ENCODE results near the gene MMP15. TPM values are rescaled to one million over a fixed set of nuclear protein-coding genes. Genes with fewer than 3 reads are reported as not detected.

Gene MMP15
- total RNA-seq, 1 donor from 2014 or later: 15.4 TPM

DNA sequence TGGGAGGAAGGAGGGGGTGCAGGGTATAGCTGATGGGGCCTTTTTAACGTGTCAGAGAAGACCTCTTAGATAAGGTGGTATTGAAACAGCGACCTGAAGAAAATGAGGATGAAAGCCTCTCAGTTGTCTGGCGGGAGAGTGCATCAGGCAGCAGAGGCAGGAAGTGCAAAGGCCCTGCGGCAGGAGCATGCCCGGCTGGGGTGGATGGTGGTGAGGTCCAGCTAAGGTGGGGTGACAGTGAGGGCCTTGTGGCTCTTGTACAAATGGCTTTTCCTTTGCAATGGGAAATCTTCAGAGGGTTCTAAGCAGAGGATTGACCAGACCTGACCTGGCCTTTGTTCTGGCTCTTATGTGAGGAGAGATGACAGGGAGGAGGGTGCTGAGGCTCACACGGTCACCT, 11.4 kb downstream of the MMP15 start:
- Histone ChIP-seq H3K4me1 (ENCODE audit: insufficient read depth, low read length) (no peaks in the 10 kb centered on the region), H3K27ac (ENCODE audit: low read depth, low read length) (no peak overlapping the region), H3K36me3 (ENCODE audit: insufficient read depth, low read length) (no peaks in the 10 kb centered on the region), H3K79me2 (ENCODE audit: insufficient read depth, low read length) (no peaks in the 10 kb centered on the region), H2AFZ (ENCODE audit: low read depth, low read length) (no peak overlapping the region), H3K9ac (ENCODE audit: low read length) (no peak overlapping the region), H4K20me1 (ENCODE audit: insufficient read depth, low read length) (no peaks in the 10 kb centered on the region), H3K9me3 (ENCODE audit: insufficient read depth, low read depth, low read length) (no peaks in the 10 kb centered on the region), H3K4me2 (ENCODE audit: low read length) (no peak overlapping the region), H3K27me3 (ENCODE audit: insufficient read depth, low read length) (no peaks in the 10 kb centered on the region), H3K4me3 (ENCODE audit: insufficient read depth, low read depth, low read length) (no peak overlapping the region)
- Mint-ChIP-seq H3K4me3 (ENCODE audit: unreplicated experiment) (no peak overlapping the region), H3K4me1 (ENCODE audit: low read depth, unreplicated experiment) (no peaks in the 10 kb centered on the region), H3K27ac (ENCODE audit: unreplicated experiment) (no peak overlapping the region), H3K36me3 (ENCODE audit: low read depth, unreplicated experiment) (peaks cover 7% of the 10 kb centered on the region), H3K27me3 (ENCODE audit: low read depth, unreplicated experiment) (peaks cover 2% of the 10 kb centered on the region), H3K9me3 (ENCODE audit: unreplicated experiment) (no peaks in the 10 kb centered on the region)
- no peak for TF ChIP-seq EZH2 (IDR thresholded peaks at IDR 0.05; ENCODE audit: insufficient read depth, low read length)
- TF ChIP-seq, protein P1, sequence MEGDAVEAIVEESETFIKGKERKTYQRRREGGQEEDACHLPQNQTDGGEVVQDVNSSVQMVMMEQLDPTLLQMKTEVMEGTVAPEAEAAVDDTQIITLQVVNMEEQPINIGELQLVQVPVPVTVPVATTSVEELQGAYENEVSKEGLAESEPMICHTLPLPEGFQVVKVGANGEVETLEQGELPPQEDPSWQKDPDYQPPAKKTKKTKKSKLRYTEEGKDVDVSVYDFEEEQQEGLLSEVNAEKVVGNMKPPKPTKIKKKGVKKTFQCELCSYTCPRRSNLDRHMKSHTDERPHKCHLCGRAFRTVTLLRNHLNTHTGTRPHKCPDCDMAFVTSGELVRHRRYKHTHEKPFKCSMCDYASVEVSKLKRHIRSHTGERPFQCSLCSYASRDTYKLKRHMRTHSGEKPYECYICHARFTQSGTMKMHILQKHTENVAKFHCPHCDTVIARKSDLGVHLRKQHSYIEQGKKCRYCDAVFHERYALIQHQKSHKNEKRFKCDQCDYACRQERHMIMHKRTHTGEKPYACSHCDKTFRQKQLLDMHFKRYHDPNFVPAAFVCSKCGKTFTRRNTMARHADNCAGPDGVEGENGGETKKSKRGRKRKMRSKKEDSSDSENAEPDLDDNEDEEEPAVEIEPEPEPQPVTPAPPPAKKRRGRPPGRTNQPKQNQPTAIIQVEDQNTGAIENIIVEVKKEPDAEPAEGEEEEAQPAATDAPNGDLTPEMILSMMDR (IDR thresholded peaks at IDR 0.05; ENCODE audit: insufficient read depth, low read depth, low read length): no peak
- FAIRE-seq (no peak), DNase-seq (ENCODE audit: low read depth) (no peak)

DNA sequence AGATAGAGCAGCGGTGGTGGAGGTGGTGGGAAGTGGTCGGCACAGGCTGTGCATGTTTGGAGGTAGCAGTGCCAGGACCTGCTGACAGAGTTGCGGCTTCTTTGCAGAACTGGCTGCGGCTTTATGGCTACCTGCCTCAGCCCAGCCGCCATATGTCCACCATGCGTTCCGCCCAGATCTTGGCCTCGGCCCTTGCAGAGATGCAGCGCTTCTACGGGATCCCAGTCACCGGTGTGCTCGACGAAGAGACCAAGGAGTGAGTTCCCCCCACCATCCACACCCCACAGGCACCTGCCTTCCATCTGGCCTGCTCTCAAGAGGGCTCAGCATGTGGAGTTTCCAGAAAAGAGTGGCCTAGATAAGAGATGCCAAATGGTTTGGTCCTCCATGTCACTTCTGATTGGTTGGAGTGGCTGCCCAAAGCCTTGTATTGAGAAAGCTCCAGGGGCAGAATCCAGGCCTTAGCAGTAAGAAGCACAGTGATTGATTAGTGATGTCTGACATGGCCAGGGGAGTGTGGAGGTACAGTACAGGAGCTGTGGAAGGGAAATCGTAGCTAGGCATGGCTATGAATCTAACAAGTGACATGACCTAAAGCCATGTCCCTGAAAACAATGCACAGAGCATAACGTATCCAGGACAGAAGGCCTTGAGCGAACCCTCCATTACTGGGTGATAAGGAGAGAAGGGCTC, 12.0 kb downstream of the MMP15 start:
- no peaks in the 10 kb centered on the region for H3K27me3 ChIP-seq (ENCODE audit: insufficient read depth, low read length)
- no peak for DNase-seq (ENCODE audit: low read depth)
- no peak for TF ChIP-seq EZH2 (IDR thresholded peaks at IDR 0.05; ENCODE audit: insufficient read depth, low read length)
- TF ChIP-seq, protein P1 (IDR thresholded peaks at IDR 0.05; ENCODE audit: insufficient read depth, low read depth, low read length): no peak
- Mint-ChIP-seq H3K36me3 (ENCODE audit: low read depth, unreplicated experiment) (peaks cover 7% of the 10 kb centered on the region), H3K9me3 (ENCODE audit: unreplicated experiment) (no peaks in the 10 kb centered on the region), H3K4me1 (ENCODE audit: low read depth, unreplicated experiment) (no peaks in the 10 kb centered on the region), H3K4me3 (ENCODE audit: unreplicated experiment) (no peak overlapping the region), H3K27ac (ENCODE audit: unreplicated experiment) (no peak overlapping the region), H3K27me3 (ENCODE audit: low read depth, unreplicated experiment) (peaks cover 2% of the 10 kb centered on the region)
- no peaks in the 10 kb centered on the region for H3K36me3 ChIP-seq (ENCODE audit: insufficient read depth, low read length)
- H3K9me3 ChIP-seq (ENCODE audit: insufficient read depth, low read depth, low read length): no peaks in the 10 kb centered on the region
- no peak for FAIRE-seq
- no peak overlapping the region for H3K27ac ChIP-seq (ENCODE audit: low read depth, low read length)
- H4K20me1 ChIP-seq (ENCODE audit: insufficient read depth, low read length): no peaks in the 10 kb centered on the region
- no peaks in the 10 kb centered on the region for H3K79me2 ChIP-seq (ENCODE audit: insufficient read depth, low read length)
- no peak overlapping the region for H3K4me2 ChIP-seq (ENCODE audit: low read length)
- no peaks in the 10 kb centered on the region for H3K4me1 ChIP-seq (ENCODE audit: insufficient read depth, low read length)
- H2AFZ ChIP-seq (ENCODE audit: low read depth, low read length): no peak overlapping the region
- H3K9ac ChIP-seq (ENCODE audit: low read length): no peak overlapping the region
- no peak overlapping the region for H3K4me3 ChIP-seq (ENCODE audit: insufficient read depth, low read depth, low read length)

- H3K36me3 ChIP-seq (ENCODE audit: insufficient read depth, low read length): no peaks in the 10 kb centered on the region
- H3K9ac ChIP-seq (ENCODE audit: low read length): no peak overlapping the region
- peaks cover 2% of the 10 kb centered on the region for H3K27me3 Mint-ChIP-seq (ENCODE audit: low read depth, unreplicated experiment)
- no peak overlapping the region for H2AFZ ChIP-seq (ENCODE audit: low read depth, low read length)
- peaks cover 9% of the 10 kb centered on the region for H3K36me3 Mint-ChIP-seq (ENCODE audit: low read depth, unreplicated experiment)
- TF ChIP-seq, protein P1 (IDR thresholded peaks at IDR 0.05; ENCODE audit: insufficient read depth, low read depth, low read length): no peak
- TF ChIP-seq EZH2 (IDR thresholded peaks at IDR 0.05; ENCODE audit: insufficient read depth, low read length): no peak
- H3K4me3 Mint-ChIP-seq (ENCODE audit: unreplicated experiment): no peak overlapping the region
- H3K9me3 ChIP-seq (ENCODE audit: insufficient read depth, low read depth, low read length): no peaks in the 10 kb centered on the region
- H3K27ac ChIP-seq (ENCODE audit: low read depth, low read length): no peak overlapping the region
- H3K4me1 ChIP-seq (ENCODE audit: insufficient read depth, low read length): no peaks in the 10 kb centered on the region
- H4K20me1 ChIP-seq (ENCODE audit: insufficient read depth, low read length): no peaks in the 10 kb centered on the region
- FAIRE-seq (no peak), DNase-seq (ENCODE audit: low read depth) (no peak)
- H3K27me3 ChIP-seq (ENCODE audit: insufficient read depth, low read length): no peaks in the 10 kb centered on the region
- H3K4me3 ChIP-seq (ENCODE audit: insufficient read depth, low read depth, low read length): no peak overlapping the region
- no peak overlapping the region for H3K27ac Mint-ChIP-seq (ENCODE audit: unreplicated experiment)
- no peaks in the 10 kb centered on the region for H3K79me2 ChIP-seq (ENCODE audit: insufficient read depth, low read length)
- H3K4me1 Mint-ChIP-seq (ENCODE audit: low read depth, unreplicated experiment): no peaks in the 10 kb centered on the region
- no peak overlapping the region for H3K4me2 ChIP-seq (ENCODE audit: low read length)
- H3K9me3 Mint-ChIP-seq (ENCODE audit: unreplicated experiment): no peaks in the 10 kb centered on the region
These were observed 12.7 kb downstream of the MMP15 start for GRCh38 chr16:58038219-58038641.

Data from astrocyte (in vitro differentiated cells and primary cell).